K562 (cell line): Measurements from ENCODE around the gene EIF5A2.

Experiments used
- BRD9 ChIP-seq: fragments of 450-650 bp; IDR thresholded peaks from 2 replicates; pipeline ENCODE4 v1.6.1; 2018; ENCODE audit warnings: low read depth; ENCODE audit not compliant: partially characterized antibody
- EZH2 ChIP-seq: IDR thresholded peaks from 2 replicates; pipeline ENCODE4 v1.6.1; 2012; ENCODE audit warnings: low read depth, mild to moderate bottlenecking, inconsistent platforms, low read length, borderline replicate concordance
- FOS ChIP-seq: IDR thresholded peaks from 3 replicates; pipeline ENCODE4 v1.6.1; 2011; ENCODE audit not compliant: insufficient read length; ENCODE audit errors: extremely low read depth
- MYBL2 ChIP-seq, 2 experiments: fragments of 450-650 bp in 1 of 2; sonication (generic) in 1 of 2; formaldehyde crosslinking in 1 of 2; IDR thresholded peaks; 2 replicates each; pipeline versions ENCODE4 v1.6.1 to v1.8.1; 2017 to 2022; ENCODE audit warnings: borderline replicate concordance in 1 of 2, inconsistent platforms in 1 of 2, low read depth in 1 of 2, mild to moderate bottlenecking in 1 of 2, missing genetic modification reagents in 1 of 2, moderate library complexity in 1 of 2

DNA sequence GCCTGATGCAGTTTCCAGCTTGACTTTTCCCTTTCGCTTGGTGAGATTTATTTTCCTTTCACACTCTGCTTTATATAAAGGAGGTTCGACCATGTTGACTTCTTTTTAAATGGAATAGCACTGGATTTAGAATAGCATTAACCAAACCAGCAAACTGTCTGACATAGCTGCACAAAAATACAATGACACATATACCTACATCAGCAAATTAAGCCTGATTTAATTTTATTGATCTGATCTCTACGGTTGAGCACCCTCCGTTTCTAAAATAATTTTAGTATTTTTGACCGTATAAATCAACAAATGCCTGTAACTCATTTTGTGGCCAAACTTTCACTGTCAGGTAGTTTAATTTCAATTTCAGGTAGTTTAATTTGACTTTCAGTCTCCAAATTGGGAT, 5.8 kb upstream of the EIF5A2 start:
- TF ChIP-seq FOS, result no peak
- TF ChIP-seq EZH2, result no peak
- no peak for TF ChIP-seq BRD9
- TF ChIP-seq MYBL2 (IDR thresholded peaks at IDR 0.05; ENCODE audit: low read depth), result no peak
- no peak for TF ChIP-seq MYBL2 (CRISPR knock-in tag; IDR thresholded peaks at IDR 0.05; ENCODE audit: borderline replicate concordance)
